Epithelial cell of esophagus (primary cell): ENCODE results near the gene YIPF1.
A peak's percentile ranks its signal among the peaks of the same experiment; 100 is the strongest.

ENCODE experiments used
- DNase-seq: peaks from one replicate; pipeline ENCODE4 v3.0.0; 2010; ENCODE audit warnings: low read depth
- H3K4me3 ChIP-seq: 2 replicates; pipeline ENCODE4 v1.5.1; 2011; ENCODE audit warnings: mild to moderate bottlenecking, low read length, control low read depth
- TF ChIP-seq, protein P1 (sequence below): IDR thresholded peaks from 2 replicates; pipeline ENCODE4 v1.5.1; 2011; ENCODE audit warnings: low read depth, mild to moderate bottlenecking, low read length, control low read depth, inconsistent platforms; ENCODE audit not compliant: insufficient read depth; ENCODE audit errors: missing control alignments

YIPF1 gene

GRCh38 chr1:53895421-53895820 is 5.8 kb upstream of the YIPF1 start:
- H3K4me3 ChIP-seq: no peak overlapping the region
- DNase-seq: no peak
- TF ChIP-seq, protein P1, sequence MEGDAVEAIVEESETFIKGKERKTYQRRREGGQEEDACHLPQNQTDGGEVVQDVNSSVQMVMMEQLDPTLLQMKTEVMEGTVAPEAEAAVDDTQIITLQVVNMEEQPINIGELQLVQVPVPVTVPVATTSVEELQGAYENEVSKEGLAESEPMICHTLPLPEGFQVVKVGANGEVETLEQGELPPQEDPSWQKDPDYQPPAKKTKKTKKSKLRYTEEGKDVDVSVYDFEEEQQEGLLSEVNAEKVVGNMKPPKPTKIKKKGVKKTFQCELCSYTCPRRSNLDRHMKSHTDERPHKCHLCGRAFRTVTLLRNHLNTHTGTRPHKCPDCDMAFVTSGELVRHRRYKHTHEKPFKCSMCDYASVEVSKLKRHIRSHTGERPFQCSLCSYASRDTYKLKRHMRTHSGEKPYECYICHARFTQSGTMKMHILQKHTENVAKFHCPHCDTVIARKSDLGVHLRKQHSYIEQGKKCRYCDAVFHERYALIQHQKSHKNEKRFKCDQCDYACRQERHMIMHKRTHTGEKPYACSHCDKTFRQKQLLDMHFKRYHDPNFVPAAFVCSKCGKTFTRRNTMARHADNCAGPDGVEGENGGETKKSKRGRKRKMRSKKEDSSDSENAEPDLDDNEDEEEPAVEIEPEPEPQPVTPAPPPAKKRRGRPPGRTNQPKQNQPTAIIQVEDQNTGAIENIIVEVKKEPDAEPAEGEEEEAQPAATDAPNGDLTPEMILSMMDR: no peak

DNA sequence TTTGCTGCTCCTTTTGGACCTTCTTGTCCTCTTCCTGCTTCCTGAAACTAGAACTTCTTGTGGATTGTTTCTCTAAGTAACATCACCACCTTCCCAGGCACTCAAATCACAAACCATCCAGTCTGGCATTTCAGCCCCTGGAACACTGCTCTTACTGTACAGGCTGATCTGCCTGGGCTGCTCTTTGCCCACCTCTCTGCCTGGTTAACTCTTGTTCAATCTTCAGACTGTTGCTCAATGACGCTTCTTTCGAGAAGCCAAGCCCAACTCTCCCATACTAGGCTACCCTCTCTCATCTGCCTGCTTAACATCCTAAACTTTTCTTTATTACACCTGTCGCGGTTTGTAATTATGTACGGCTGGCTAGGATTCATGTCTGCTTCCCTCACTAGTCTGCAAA is 5.0 kb upstream of the YIPF1 start:
- TF ChIP-seq, protein P1: no peak
- DNase-seq: no peak
- H3K4me3 ChIP-seq: no peak overlapping the region

DNA sequence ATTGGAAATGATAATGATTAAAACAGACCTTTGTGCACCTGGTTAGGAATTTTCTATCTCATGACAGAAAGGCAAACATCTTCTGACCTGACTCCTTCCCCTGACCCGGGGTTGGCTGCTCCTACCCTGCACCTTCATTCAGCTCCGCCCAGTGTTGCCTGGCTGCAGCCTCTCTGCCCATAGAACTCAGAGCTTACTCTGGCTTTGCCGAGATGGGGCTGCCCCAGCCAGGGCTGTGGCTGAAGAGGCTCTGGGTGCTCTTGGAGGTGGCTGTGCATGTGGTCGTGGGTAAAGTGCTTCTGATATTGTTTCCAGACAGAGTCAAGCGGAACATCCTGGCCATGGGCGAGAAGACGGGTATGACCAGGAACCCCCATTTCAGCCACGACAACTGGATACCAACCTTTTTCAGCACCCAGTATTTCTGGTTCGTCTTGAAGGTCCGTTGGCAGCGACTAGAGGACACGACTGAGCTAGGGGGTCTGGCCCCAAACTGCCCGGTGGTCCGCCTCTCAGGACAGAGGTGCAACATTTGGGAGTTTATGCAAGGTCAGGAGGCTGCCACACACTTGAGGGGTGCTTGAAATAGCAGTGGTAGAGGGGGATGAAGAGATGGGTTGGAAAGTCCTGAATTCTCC is 4.5 kb upstream of the YIPF1 start, which contains the start of gene DIO1:
Gene DIO1, plus strand, starts transcription at position 189 of the 638 bp plus-strand sequence. Its CDS starts 24 bp downstream, at position 213.
- DNase-seq: no peak
- TF ChIP-seq, protein P1: no peak
- H3K4me3 ChIP-seq: no peak within 1 kb of the TSS

DNA sequence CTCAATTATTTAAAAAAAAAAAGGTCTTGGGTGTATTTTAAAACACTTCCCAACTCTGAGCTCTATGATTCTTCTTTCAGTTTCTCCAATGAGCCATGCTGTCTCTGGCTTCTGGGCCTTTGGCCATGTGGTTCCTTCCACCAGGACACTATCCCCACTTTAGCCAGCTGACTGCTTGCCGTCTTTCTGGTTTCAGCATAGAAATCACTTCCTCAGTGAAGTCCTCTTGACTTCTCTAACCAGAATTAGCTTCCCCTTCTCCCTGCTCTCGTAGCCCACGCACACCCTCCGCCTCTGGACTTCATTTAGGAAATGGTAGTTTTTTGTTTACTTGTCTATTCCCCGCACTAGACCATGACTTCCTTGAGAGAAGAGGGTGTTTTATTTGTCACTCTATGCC is 3.3 kb upstream of the YIPF1 start:
- no peak for DNase-seq
- no peak overlapping the region for H3K4me3 ChIP-seq
- TF ChIP-seq, protein P1: no peak

DNA sequence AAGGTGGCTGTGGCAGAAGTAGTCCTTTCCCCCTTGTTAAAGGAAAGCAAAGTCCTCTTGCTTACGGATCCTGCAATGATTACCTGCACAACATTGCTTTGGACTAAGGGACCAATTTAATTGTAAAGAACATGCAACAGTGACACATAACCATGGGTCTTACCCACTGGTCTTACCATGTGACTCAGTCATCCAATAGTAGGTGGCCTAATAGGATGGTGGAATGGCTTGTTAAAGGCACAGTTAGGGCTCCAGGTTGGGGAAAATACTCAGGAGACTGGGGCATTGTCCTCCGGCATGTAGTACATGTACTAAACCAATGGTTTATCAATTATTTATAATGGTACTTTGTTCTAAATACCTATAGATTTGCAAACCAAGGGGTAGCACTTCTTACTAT is 2.1 kb upstream of the YIPF1 start:
- TF ChIP-seq, protein P1: no peak
- H3K4me3 ChIP-seq: no peak overlapping the region
- no peak for DNase-seq

DNA sequence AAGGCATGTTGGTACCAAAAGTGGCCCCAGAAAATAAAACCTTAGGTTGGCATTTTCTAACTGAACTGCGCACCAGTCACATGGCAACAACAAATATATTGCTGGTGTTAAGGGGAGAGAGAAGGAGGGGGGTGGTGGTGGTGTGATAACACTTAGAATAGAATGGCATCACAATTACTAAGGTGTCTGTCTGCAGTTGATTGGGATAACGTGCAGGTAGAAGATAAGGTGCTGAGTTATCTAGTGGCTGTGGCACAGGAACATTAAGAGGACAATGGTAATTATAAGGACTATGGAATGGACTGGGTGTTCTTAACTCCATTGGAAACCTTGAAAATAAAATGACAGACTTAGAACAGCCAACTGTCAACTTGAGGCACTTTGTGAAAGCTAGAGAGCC is 1.4 kb upstream of the YIPF1 start:
- H3K4me3 ChIP-seq: no peak overlapping the region
- no peak for DNase-seq
- TF ChIP-seq, protein P1: no peak

- DNase-seq: peak; percentile 80
- TF ChIP-seq, protein P1: no peak
- H3K4me3 ChIP-seq: peak overlapping the region; percentile 93
Measured at GRCh38 chr1:53890522-53890941, 935 bp upstream of the YIPF1 start.
